Measurements from ENCODE around the gene LINC00305.

DNA sequence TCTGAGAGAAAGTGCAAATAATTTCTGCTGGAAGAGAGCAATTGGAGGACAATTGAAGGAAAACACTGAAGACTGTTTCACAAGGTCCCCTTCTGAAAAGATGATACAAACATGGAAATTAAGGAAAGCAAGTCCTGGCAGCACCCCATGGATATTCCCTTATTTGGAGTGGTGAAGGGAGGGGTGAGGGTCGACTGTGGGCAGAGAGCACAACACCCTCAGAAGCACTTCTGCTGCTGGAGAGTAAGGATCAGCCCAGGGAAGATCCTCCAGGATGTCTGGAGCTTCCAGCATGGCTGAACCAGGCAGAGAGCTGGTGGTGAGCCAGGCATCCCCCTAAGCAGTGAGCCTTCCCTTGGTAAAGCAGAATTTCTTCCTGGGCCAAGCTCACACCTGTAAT is 54.7 kb downstream of the LINC00305 start:
- TF ChIP-seq, protein P1, sequence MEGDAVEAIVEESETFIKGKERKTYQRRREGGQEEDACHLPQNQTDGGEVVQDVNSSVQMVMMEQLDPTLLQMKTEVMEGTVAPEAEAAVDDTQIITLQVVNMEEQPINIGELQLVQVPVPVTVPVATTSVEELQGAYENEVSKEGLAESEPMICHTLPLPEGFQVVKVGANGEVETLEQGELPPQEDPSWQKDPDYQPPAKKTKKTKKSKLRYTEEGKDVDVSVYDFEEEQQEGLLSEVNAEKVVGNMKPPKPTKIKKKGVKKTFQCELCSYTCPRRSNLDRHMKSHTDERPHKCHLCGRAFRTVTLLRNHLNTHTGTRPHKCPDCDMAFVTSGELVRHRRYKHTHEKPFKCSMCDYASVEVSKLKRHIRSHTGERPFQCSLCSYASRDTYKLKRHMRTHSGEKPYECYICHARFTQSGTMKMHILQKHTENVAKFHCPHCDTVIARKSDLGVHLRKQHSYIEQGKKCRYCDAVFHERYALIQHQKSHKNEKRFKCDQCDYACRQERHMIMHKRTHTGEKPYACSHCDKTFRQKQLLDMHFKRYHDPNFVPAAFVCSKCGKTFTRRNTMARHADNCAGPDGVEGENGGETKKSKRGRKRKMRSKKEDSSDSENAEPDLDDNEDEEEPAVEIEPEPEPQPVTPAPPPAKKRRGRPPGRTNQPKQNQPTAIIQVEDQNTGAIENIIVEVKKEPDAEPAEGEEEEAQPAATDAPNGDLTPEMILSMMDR (IDR thresholded peaks at IDR 0.05): no peak
- no peak for TF ChIP-seq POLR2A (IDR thresholded peaks at IDR 0.05)

Measured in breast epithelium (tissue), 3 donors.